GM23338 (cell line): ENCODE data around the gene ANKRD23. TPM values are rescaled to one million over a fixed set of nuclear protein-coding genes. Genes with fewer than 3 reads are reported as not detected.

ENCODE experiments used
- ATAC-seq: fragments of 200-7000 bp; cut with Tn5 transposase; 3 replicates; pipeline ENCODE4 v1.9.1; 2020
- DNase-seq: peaks from one replicate; pipeline ENCODE4 v3.0.0-alpha.2; 2015; ENCODE audit warnings: low spot score
- H2AFZ ChIP-seq: fragments of 200-600 bp; sonication (generic); 2 replicates; pipeline ENCODE4 v1.8.0; 2016; ENCODE audit warnings: antibody characterized with exemption, mild to moderate bottlenecking, moderate library complexity
- H3F3A ChIP-seq: fragments of 200-600 bp; sonication (generic); replicated peaks from 2 replicates; pipeline ENCODE4 v1.8.0; 2017; ENCODE audit warnings: antibody characterized with exemption, mixed run types, low read depth
- H3K27ac ChIP-seq: fragments of 200-600 bp; sonication (generic); 2 replicates; pipeline ENCODE4 v1.6.1; 2016; ENCODE audit warnings: low read depth
- H3K27me3 ChIP-seq: fragments of 200-600 bp; sonication (generic); 2 replicates; pipeline ENCODE4 v1.8.0; 2016; ENCODE audit warnings: mild to moderate bottlenecking, mixed run types, moderate library complexity; ENCODE audit not compliant: insufficient read depth
- H3K36me3 ChIP-seq: fragments of 200-600 bp; sonication (generic); 2 replicates; pipeline ENCODE4 v1.8.0; 2016; ENCODE audit warnings: mild to moderate bottlenecking; ENCODE audit not compliant: insufficient read depth
- H3K4me1 ChIP-seq: fragments of 200-600 bp; sonication (generic); 2 replicates; pipeline ENCODE4 v1.8.0; 2016; ENCODE audit warnings: mild to moderate bottlenecking, moderate library complexity; ENCODE audit not compliant: insufficient read depth
- H3K4me2 ChIP-seq: fragments of 200-600 bp; sonication (generic); 2 replicates; pipeline ENCODE4 v1.7.1; 2017; ENCODE audit warnings: mixed run types
- H3K4me3 ChIP-seq: fragments of 200-600 bp; sonication (generic); 2 replicates; pipeline ENCODE4 v1.6.1; 2016; ENCODE audit warnings: mixed run types
- H3K79me2 ChIP-seq: fragments of 200-600 bp; sonication (generic); replicated peaks from 2 replicates; pipeline ENCODE4 v1.8.0; 2017; ENCODE audit warnings: mild to moderate bottlenecking; ENCODE audit not compliant: insufficient read depth
- H3K9me2 ChIP-seq: fragments of 200-600 bp; sonication (generic); 2 replicates; pipeline ENCODE4 v1.8.0; 2017; ENCODE audit not compliant: insufficient read depth
- H4K20me1 ChIP-seq: fragments of 200-600 bp; sonication (generic); replicated peaks from 2 replicates; pipeline ENCODE4 v1.8.0; 2017; ENCODE audit warnings: mild to moderate bottlenecking; ENCODE audit not compliant: insufficient read depth
- H3K27ac Mint-ChIP-seq: 2 replicates; pipeline ENCODE4 v1.8.0; 2020; ENCODE audit warnings: inconsistent platforms, mild to moderate bottlenecking, moderate library complexity, mixed read lengths
- H3K27me3 Mint-ChIP-seq: 3 replicates; pipeline ENCODE4 v1.8.0; 2022; ENCODE audit warnings: low read depth, mild to moderate bottlenecking, moderate library complexity, mixed read lengths, inconsistent platforms; ENCODE audit not compliant: insufficient read depth, poor library complexity
- H3K36me3 Mint-ChIP-seq: 3 replicates; pipeline ENCODE4 v1.8.0; 2021; ENCODE audit warnings: low read depth, mild to moderate bottlenecking, inconsistent platforms, moderate library complexity, mixed read lengths
- H3K4me1 Mint-ChIP-seq: 3 replicates; pipeline ENCODE4 v1.8.0; 2020; ENCODE audit warnings: mild to moderate bottlenecking, inconsistent platforms, mixed read lengths
- H3K4me3 Mint-ChIP-seq: 3 replicates; pipeline ENCODE4 v1.8.0; 2021; ENCODE audit warnings: moderate library complexity, mild to moderate bottlenecking, inconsistent platforms, mixed read lengths
- H3K9me3 Mint-ChIP-seq: 3 replicates; pipeline ENCODE4 v1.8.0; 2020; ENCODE audit warnings: moderate library complexity, mild to moderate bottlenecking, inconsistent platforms, mixed read lengths
- CREB1 ChIP-seq: fragments of 250-450 bp; sonication (Bioruptor Pico); IDR thresholded peaks from 2 replicates; pipeline ENCODE4 v1.5.0; 2020; ENCODE audit warnings: low read depth, mild to moderate bottlenecking, moderate library complexity
- CTCF ChIP-seq, 2 experiments: fragments of 200-600 bp in 1 of 2; sonication (generic) in 1 of 2; conservative IDR thresholded peaks; 2 replicates each; pipeline versions ENCODE4 v1.5.1 to v1.6.1; 2016 to 2017; ENCODE audit warnings: antibody characterized with exemption in 2 of 2, low read depth in 2 of 2, mild to moderate bottlenecking in 2 of 2, moderate library complexity in 1 of 2
- ETS1 ChIP-seq: IDR thresholded peaks from 2 replicates; pipeline ENCODE4 v1.6.1; 2016; ENCODE audit warnings: antibody characterized with exemption
- JUNB ChIP-seq: IDR thresholded peaks from one replicate; pipeline ENCODE4 v1.6.1; 2016; ENCODE audit warnings: antibody characterized with exemption; ENCODE audit not compliant: unreplicated experiment
- NANOG ChIP-seq: IDR thresholded peaks from 2 replicates; pipeline ENCODE4 v1.6.1; 2016; ENCODE audit warnings: antibody characterized with exemption, borderline replicate concordance
- POLR2AphosphoS5 ChIP-seq: IDR thresholded peaks from 2 replicates; pipeline ENCODE4 v1.6.1; 2016; ENCODE audit warnings: antibody characterized with exemption, low read depth
- ZNF114 ChIP-seq: fragments of 250-450 bp; sonication (Bioruptor Pico); IDR thresholded peaks from 2 replicates; pipeline ENCODE4 v1.5.0; 2020; ENCODE audit warnings: mild to moderate bottlenecking, moderate library complexity
- ZNF462 ChIP-seq: fragments of 250-450 bp; sonication (Bioruptor Pico); IDR thresholded peaks from 2 replicates; pipeline ENCODE4 v1.5.0; 2020; ENCODE audit warnings: mild to moderate bottlenecking, moderate library complexity
- polyA plus RNA-seq: library from polyadenylated mRNA; unstranded; fragments of >200 nt; fragmentation: Nextera tagmentation; extraction: Ambion mirVana; gene quantifications from 2 replicates; pipeline ENCODE4 v1.2.1, GENCODE V29; 2016
- total RNA-seq: library from RNA; depleted of rRNA; stranded (reverse); fragments of >200 nt; shearing (Covaris generic); gene quantifications from 2 replicates; pipeline ENCODE4 v1.2.3, GENCODE V29; 2014

Gene ANKRD23
- total and polyA plus RNA-seq, 2 experiments from 2014 or later = 4.0 to 5.0 TPM

- TF ChIP-seq CTCF (conservative IDR thresholded peaks at IDR 0.05; ENCODE audit: low read depth in 2 of 2) (no peak), NANOG (no peak)
Measured at GRCh38 chr2:96846825-96847224, 3.0 kb upstream of the ANKRD23 start (continued).

GRCh38 chr2:96844405-96844808 lies 586 bp upstream of the ANKRD23 start:
- peaks cover 18% of the 10 kb centered on the region for H3K36me3 Mint-ChIP-seq
- H3K79me2 ChIP-seq = no peaks in the 10 kb centered on the region
- H3K4me1 ChIP-seq = no peaks in the 10 kb centered on the region
- H3K4me3 ChIP-seq = no peak overlapping the region
- H3K36me3 ChIP-seq = peaks cover 7% of the 10 kb centered on the region; the same call in 1 of the 2 replicates
- DNase-seq (no peak), ATAC-seq (no peak)
- no peaks in the 10 kb centered on the region for H4K20me1 ChIP-seq
- no peaks in the 10 kb centered on the region for H3K9me2 ChIP-seq
- peaks cover 12% of the 10 kb centered on the region for H3K27me3 Mint-ChIP-seq
- peak overlapping the region; percentile 56; the same call in 1 of the 2 replicates for H3K27ac Mint-ChIP-seq
- H3K27ac ChIP-seq = no peak overlapping the region
- no peak overlapping the region for H3K4me2 ChIP-seq
- no peak overlapping the region for H2AFZ ChIP-seq
- no peaks in the 10 kb centered on the region for H3F3A ChIP-seq
- H3K4me1 Mint-ChIP-seq = no peaks in the 10 kb centered on the region; the same call in 1 of the 3 replicates
- TF ChIP-seq ETS1 (no peak), POLR2AphosphoS5 (no peak), CREB1 (CRISPR knock-in tag) (no peak), ZNF462 (CRISPR knock-in tag) (no peak), JUNB (no peak), NANOG (no peak), ZNF114 (CRISPR knock-in tag) (no peak)
- H3K9me3 Mint-ChIP-seq = no peaks in the 10 kb centered on the region
- H3K4me3 Mint-ChIP-seq = no peak overlapping the region
- H3K27me3 ChIP-seq = no peaks in the 10 kb centered on the region
